Spleen (tissue), 11 donors: ENCODE results near the gene TRPT1. TPM values are rescaled to one million over a fixed set of nuclear protein-coding genes. Genes with fewer than 3 reads are reported as not detected.

ENCODE experiments used
- DNase-seq: peaks from one replicate; pipeline ENCODE4 v3.0.0-alpha.2; 2020
- H3K27ac ChIP-seq, 8 donors: fragments of 200-600 bp; sonication (generic) in 7 of 8; 1 replicate in 4 of 8; 2 replicates in 4 of 8; pipeline versions ENCODE4 v1.5.0 to v1.8.0; 2016 to 2021; ENCODE audit warnings: inconsistent platforms in 4 of 8, mild to moderate bottlenecking in 4 of 8, moderate library complexity in 1 of 8
- H3K27me3 ChIP-seq, 7 donors: fragments of 200-600 bp; sonication (generic) in 6 of 7; replicated peaks in 1 of 7; 1 replicate in 4 of 7; 2 replicates in 3 of 7; pipeline versions ENCODE4 v1.5.0 to v1.8.0; 2016 to 2021; ENCODE audit warnings: inconsistent platforms in 3 of 7, mild to moderate bottlenecking in 1 of 7
- H3K36me3 ChIP-seq, 6 donors: fragments of 200-600 bp; sonication (generic) in 5 of 6; 1 replicate in 4 of 6; 2 replicates in 2 of 6; pipeline versions ENCODE4 v1.5.0 to v1.8.0; 2016 to 2021; ENCODE audit warnings: inconsistent platforms in 2 of 6
- H3K4me1 ChIP-seq, 6 donors: fragments of 200-600 bp; sonication (generic) in 5 of 6; 1 replicate in 3 of 6; 2 replicates in 3 of 6; pipeline versions ENCODE4 v1.5.0 to v1.8.0; 2016 to 2021; ENCODE audit warnings: inconsistent platforms in 3 of 6
- H3K4me3 ChIP-seq, 8 donors: fragments of 200-600 bp; sonication (generic) in 7 of 8; 1 replicate in 4 of 8; 2 replicates in 4 of 8; pipeline versions ENCODE4 v1.5.0 to v1.8.0; 2016 to 2021; ENCODE audit warnings: inconsistent platforms in 4 of 8, mild to moderate bottlenecking in 4 of 8, moderate library complexity in 2 of 8
- H3K9me3 ChIP-seq, 8 donors: fragments of 200-600 bp; sonication (generic) in 7 of 8; 1 replicate in 4 of 8; 2 replicates in 4 of 8; pipeline versions ENCODE4 v1.5.0 to v1.8.0; 2016 to 2021; ENCODE audit warnings: inconsistent platforms in 4 of 8
- CTCF ChIP-seq, 11 experiments: fragments of 200-600 bp in 7 of 11; fragments of 450-650 bp in 4 of 11; sonication (generic) in 4 of 11; IDR thresholded peaks in 8 of 11; conservative IDR thresholded peaks in 3 of 11; 1 replicate in 7 of 11; 2 replicates in 4 of 11; pipeline versions ENCODE4 v1.4.0 to v1.8.0; 2016 to 2021; ENCODE audit warnings: antibody characterized with exemption in 11 of 11, inconsistent platforms in 4 of 11, mild to moderate bottlenecking in 1 of 11
- POLR2A ChIP-seq, 3 donors: fragments of 450-650 bp; IDR thresholded peaks; one replicate each; pipeline ENCODE4 v1.5.1; 2017; ENCODE audit warnings: antibody characterized with exemption in 3 of 3, mild to moderate bottlenecking in 1 of 3
- POLR2AphosphoS5 ChIP-seq, 3 donors: sonication (generic); formaldehyde crosslinking; IDR thresholded peaks; one replicate each; pipeline ENCODE4 v1.5.1; 2017; ENCODE audit warnings: antibody characterized with exemption in 3 of 3
- WGBS, 5 donors: extraction: QIAGEN DNeasy Blood & Tissue Kit in 3 of 5; methylation state at CpG; one replicate each; pipeline versions ENCODE4 v1.1.5 to v1.1.7; 2013 to 2018; 5-methylcytosine and 5-hydroxymethylcytosine counted together
- intact Hi-C: fragments of 100-400 bp; cut with DNase I; formaldehyde crosslinking; loops from one replicate; pipeline ENCODE4 v1.15.0; 2023; ENCODE audit warnings: low total_unique reads
- polyA plus RNA-seq, 3 donors: library from polyadenylated mRNA; stranded (reverse); fragments of 200-250 nt; gene quantifications; one replicate each; pipeline ENCODE4 v1.2.1, GENCODE V29; 2013
- total RNA-seq, 7 donors: library from RNA; depleted of rRNA in 3 of 7; stranded (reverse); fragments of >200 nt in 3 of 7; fragmentation: NEBNext Ultra II Directional in 4 of 7; extraction: Animal tissue kit (Norgen Biotek cat#: 25700) in 4 of 7; gene quantifications; one replicate each; pipeline versions ENCODE4 v1.1.0 to v1.2.1, GENCODE V29; 2016 to 2021
- donor health status: healthy with polysubstance abuse.
- donor health status: DM: no; HTN: no; CAD: no; lungs with moderate emphysema.
- donor health status: DM: no; HTN: no; CAD: no.
- donor health status: Bipolar disorder and iron deficiency.
- donor health status: healthy.
- donor health status: DM: no; HTN: no; CAD: no.
- donor health status: DM: yes; HTN: yes; CAD: no.

Gene TRPT1
- total and polyA plus RNA-seq, 10 donors: 34.2 to 74.0 (median 46.4) TPM

DNA sequence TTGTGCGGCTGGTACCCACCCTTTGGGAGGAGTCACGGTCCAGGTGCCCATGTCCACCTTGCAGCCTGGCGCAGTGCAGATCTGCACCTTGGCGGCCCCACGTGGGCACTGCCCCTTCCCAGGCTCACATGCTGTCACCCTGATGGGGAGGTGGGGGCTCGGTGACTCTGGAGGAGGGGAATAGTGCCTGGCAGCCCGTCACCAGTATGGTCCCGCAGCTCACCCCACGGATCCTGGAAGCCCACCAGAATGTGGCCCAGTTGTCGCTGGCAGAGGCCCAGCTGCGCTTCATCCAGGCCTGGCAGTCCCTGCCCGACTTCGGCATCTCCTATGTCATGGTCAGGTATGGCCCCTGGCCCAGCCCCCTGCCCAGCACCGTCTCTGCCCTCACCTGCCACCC lies 5.2 kb downstream of the TRPT1 start:
- 91 to 96% (median 92%) methylated on average over 5 to 14 of the region's 14 CpGs for WGBS, 5 donors
- no peak for DNase-seq

DNA sequence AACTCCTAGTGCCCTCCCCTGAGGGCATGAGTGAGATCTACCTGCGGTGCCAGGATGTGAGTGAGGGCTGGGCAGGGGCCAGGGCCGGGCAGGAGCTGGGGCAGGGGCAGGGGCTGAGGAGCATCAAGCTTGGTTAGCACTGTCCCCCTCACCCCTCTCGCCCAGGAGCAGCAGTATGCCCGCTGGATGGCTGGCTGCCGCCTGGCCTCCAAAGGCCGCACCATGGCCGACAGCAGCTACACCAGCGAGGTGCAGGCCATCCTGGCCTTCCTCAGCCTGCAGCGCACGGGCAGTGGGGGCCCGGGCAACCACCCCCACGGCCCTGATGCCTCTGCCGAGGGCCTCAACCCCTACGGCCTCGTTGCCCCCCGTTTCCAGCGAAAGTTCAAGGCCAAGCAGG lies 5.7 kb downstream of the TRPT1 start:
- peaks cover 0 to 96% (median 65%) of the 10 kb centered on the region in 6 donors for H3K36me3 ChIP-seq
- intact Hi-C loops: no loop called here
- peaks cover 4 to 67% (median 27%) of the 10 kb centered on the region in 6 donors for H3K4me1 ChIP-seq
- H3K27me3 ChIP-seq: no peaks in the 10 kb centered on the region
- TF ChIP-seq POLR2AphosphoS5 (IDR thresholded peaks at IDR 0.05) (peak in 1 of 3 donors; percentile 60), POLR2A (IDR thresholded peaks at IDR 0.05) (no peak)
- peak overlapping the region in 2 of 8 donors; percentile 11 to 24 for H3K27ac ChIP-seq
- no peak for DNase-seq
- H3K4me3 ChIP-seq: no peak overlapping the region
- H3K9me3 ChIP-seq: no peaks in the 10 kb centered on the region
- 92 to 98% (median 93%) methylated on average over 5 to 17 of the region's 17 CpGs for WGBS, 5 donors

More for the DNA sequence above, 5.2 kb downstream of the TRPT1 start:
- intact Hi-C loops: no loop called here
- Histone ChIP-seq H3K27me3 (no peaks in the 10 kb centered on the region), H3K4me3 (no peak overlapping the region), H3K36me3 (peaks cover 0 to 90% (median 62%) of the 10 kb centered on the region in 6 donors), H3K4me1 (peaks cover 9 to 67% (median 29%) of the 10 kb centered on the region in 6 donors), H3K9me3 (no peaks in the 10 kb centered on the region), H3K27ac (peak overlapping the region in 1 of 8 donors; percentile 24)
- TF ChIP-seq POLR2A (IDR thresholded peaks at IDR 0.05): no peak
- TF ChIP-seq POLR2AphosphoS5 (IDR thresholded peaks at IDR 0.05): peak in 2 of 3 donors; percentile 39 to 75
- no peak for TF ChIP-seq CTCF (IDR thresholded peaks at IDR 0.05 in 8 of 11, conservative IDR thresholded peaks at IDR 0.05 in 3 of 11)

DNA sequence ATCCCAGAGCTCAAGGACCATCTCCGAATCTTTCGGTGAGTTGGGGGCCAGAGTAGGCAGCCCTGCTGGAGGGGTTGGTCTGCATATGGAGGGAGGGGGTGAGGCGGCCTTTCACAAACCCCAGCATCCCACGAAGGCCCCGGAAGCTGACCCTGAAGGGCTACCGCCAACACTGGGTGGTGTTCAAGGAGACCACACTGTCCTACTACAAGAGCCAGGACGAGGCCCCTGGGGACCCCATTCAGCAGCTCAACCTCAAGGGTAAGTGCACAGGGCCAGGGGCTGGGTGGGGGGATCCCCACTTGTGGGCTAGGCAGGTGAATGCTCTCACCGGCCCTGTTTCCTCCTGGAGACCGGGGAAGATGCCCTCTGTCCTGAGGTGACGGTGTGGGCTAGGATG lies 6.2 kb downstream of the TRPT1 start:
- DNase-seq: no peak
- WGBS, 5 donors: 87 to 91% (median 89%) methylated on average over 6 to 10 of the region's 10 CpGs
- H3K4me1 ChIP-seq: peaks cover 0 to 67% (median 22%) of the 10 kb centered on the region in 6 donors
- intact Hi-C loops: no loop called here
- H3K27ac ChIP-seq: peak overlapping the region in 2 of 8 donors; percentile 11 to 25
- peaks cover 0 to 100% (median 68%) of the 10 kb centered on the region in 6 donors for H3K36me3 ChIP-seq
- TF ChIP-seq CTCF (IDR thresholded peaks at IDR 0.05 in 8 of 11, conservative IDR thresholded peaks at IDR 0.05 in 3 of 11) (no peak), POLR2A (IDR thresholded peaks at IDR 0.05) (no peak), POLR2AphosphoS5 (IDR thresholded peaks at IDR 0.05) (no peak)
- no peaks in the 10 kb centered on the region for H3K9me3 ChIP-seq
- H3K4me3 ChIP-seq: no peak overlapping the region
- no peaks in the 10 kb centered on the region for H3K27me3 ChIP-seq

- no peaks in the 10 kb centered on the region for H3K27me3 ChIP-seq
- H3K4me1 ChIP-seq: peaks cover 0 to 67% (median 18%) of the 10 kb centered on the region in 6 donors
- H3K9me3 ChIP-seq: no peaks in the 10 kb centered on the region
- no peak overlapping the region for H3K4me3 ChIP-seq
- H3K36me3 ChIP-seq: peaks cover 0 to 100% (median 70%) of the 10 kb centered on the region in 6 donors
- TF ChIP-seq CTCF (IDR thresholded peaks at IDR 0.05 in 8 of 11, conservative IDR thresholded peaks at IDR 0.05 in 3 of 11): no peak
- no peak for TF ChIP-seq POLR2A (IDR thresholded peaks at IDR 0.05)
- peak in 1 of 3 donors; percentile 65 for TF ChIP-seq POLR2AphosphoS5 (IDR thresholded peaks at IDR 0.05)
- 86 to 96% (median 91%) methylated on average over 2 to 7 of the region's 7 CpGs for WGBS, 5 donors
- H3K27ac ChIP-seq: peak overlapping the region in 2 of 8 donors; percentile 25 to 35
- intact Hi-C loops: no loop called here
- no peak for DNase-seq
These were observed 6.7 kb downstream of the TRPT1 start for GRCh38 chr11:64219354-64219684.
